Bronchial epithelial cell (primary cell): ENCODE data around the gene PALM2AKAP2. TPM values are rescaled to one million over a fixed set of nuclear protein-coding genes. Genes with fewer than 3 reads are reported as not detected.

Experiments used
- DNase-seq: peaks from one replicate; pipeline ENCODE4 v3.0.0-alpha.2; 2010; ENCODE audit warnings: low read depth
- FAIRE-seq: peaks from 2 replicates; lab custom pipeline; 2011; peaks lifted over from hg19 to GRCh38; lab: Jason Lieb, UNC
- H3K27me3 ChIP-seq: 2 replicates; pipeline ENCODE4 v1.5.1; 2011; ENCODE audit warnings: low read length; ENCODE audit not compliant: control insufficient read depth, insufficient read depth
- H3K36me3 ChIP-seq: 2 replicates; pipeline ENCODE4 v1.5.1; 2011; ENCODE audit warnings: low read length; ENCODE audit not compliant: control insufficient read depth, insufficient read depth
- H3K4me3 ChIP-seq: 2 replicates; pipeline ENCODE4 v1.5.1; 2011; ENCODE audit warnings: mild to moderate bottlenecking, low read depth, low read length, control low read depth
- total RNA-seq: library from RNA; depleted of rRNA; stranded (reverse); fragments of >200 nt; gene quantifications from 2 replicates; pipeline ENCODE4 v1.2.1, GENCODE V29; 2014
- TF ChIP-seq, protein P1 (sequence below): IDR thresholded peaks from 2 replicates; pipeline ENCODE4 v1.5.1; 2011; ENCODE audit warnings: mild to moderate bottlenecking, moderate library complexity, low read length, control low read depth, inconsistent platforms; ENCODE audit not compliant: insufficient read depth, severe bottlenecking

The PALM2AKAP2 gene
- total RNA-seq, 1 donor from 2014 or later: 1.3 TPM

DNA sequence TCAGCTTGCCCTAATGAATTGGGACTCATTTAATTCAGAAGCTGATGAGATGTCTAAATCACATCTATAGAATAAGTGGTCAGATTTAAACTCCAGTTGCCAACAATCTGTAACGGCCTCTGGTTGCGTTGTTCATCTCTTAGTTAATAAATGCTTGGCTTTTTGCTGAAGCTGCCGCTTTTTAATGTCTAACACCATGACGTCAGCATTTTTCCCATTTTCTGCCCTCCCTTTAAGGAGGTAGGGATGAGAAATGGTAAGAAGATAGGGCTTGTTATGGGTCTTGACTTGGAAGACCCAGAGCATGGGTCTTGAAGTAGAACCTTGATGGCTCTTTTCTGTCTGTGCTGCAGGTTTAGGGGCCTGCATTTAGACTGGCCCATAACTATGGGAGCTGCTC is 33.3 kb downstream of the PALM2AKAP2 start:
- DNase-seq (no peak), FAIRE-seq (peak; percentile 47)
- Histone ChIP-seq H3K27me3 (no peaks in the 10 kb centered on the region), H3K36me3 (no peaks in the 10 kb centered on the region), H3K4me3 (no peak overlapping the region)
- TF ChIP-seq, protein P1, sequence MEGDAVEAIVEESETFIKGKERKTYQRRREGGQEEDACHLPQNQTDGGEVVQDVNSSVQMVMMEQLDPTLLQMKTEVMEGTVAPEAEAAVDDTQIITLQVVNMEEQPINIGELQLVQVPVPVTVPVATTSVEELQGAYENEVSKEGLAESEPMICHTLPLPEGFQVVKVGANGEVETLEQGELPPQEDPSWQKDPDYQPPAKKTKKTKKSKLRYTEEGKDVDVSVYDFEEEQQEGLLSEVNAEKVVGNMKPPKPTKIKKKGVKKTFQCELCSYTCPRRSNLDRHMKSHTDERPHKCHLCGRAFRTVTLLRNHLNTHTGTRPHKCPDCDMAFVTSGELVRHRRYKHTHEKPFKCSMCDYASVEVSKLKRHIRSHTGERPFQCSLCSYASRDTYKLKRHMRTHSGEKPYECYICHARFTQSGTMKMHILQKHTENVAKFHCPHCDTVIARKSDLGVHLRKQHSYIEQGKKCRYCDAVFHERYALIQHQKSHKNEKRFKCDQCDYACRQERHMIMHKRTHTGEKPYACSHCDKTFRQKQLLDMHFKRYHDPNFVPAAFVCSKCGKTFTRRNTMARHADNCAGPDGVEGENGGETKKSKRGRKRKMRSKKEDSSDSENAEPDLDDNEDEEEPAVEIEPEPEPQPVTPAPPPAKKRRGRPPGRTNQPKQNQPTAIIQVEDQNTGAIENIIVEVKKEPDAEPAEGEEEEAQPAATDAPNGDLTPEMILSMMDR: no peak

DNA sequence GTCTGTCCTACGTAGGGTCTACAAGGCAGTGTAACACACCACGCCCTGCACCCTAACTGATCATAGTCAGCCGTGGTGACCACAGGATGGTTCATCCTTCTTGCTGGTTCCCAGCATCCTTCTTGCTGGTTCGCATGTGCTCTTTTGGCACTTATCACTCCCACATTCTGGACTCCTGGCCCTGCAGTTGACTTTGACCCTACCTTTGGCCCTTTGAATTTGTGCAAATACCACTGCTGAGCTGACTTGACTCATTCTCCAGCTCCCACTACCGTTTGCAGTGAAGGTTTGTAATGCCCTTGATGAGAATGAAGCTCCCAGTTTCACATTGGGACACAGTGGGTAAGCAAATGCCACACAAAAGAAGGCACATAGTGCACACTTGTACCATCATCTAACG is 33.8 kb downstream of the PALM2AKAP2 start:
- DNase-seq: no peak
- Histone ChIP-seq H3K36me3 (no peaks in the 10 kb centered on the region), H3K4me3 (no peak overlapping the region), H3K27me3 (no peaks in the 10 kb centered on the region)
- peak; percentile 55 for FAIRE-seq
- TF ChIP-seq, protein P1: no peak

DNA sequence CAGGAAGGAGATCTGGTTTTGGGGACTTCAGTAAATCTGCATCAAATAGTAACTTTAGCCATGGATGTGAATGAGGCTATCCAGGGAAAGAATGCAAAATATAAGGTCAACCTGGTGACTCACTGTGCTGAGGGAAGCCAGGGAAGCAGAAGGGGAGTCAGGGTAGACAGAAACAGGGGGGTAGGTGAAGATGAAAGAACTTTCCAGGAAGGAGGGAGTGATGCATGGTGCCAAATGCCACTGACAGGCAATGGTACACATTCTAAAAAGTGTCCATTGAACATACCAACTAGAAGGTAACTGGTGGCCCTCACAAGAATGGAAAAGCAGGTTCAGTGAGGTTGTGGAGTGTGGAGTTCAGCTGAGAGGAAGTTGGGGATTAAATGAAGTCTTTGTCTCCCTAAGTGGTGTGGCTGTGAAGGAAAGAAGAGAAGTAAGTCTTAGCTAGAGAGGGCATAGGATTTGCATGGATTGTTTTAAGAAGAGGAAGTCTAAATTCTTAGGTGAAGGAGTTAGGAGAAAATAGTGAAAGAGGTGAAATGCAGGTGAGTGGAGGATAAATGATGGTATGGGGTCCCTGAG is 35.5 kb downstream of the PALM2AKAP2 start:
- H3K36me3 ChIP-seq: no peaks in the 10 kb centered on the region
- no peaks in the 10 kb centered on the region for H3K27me3 ChIP-seq
- no peak overlapping the region for H3K4me3 ChIP-seq
- TF ChIP-seq, protein P1: no peak
- no peak for FAIRE-seq
- peak; percentile 38 for DNase-seq

DNA sequence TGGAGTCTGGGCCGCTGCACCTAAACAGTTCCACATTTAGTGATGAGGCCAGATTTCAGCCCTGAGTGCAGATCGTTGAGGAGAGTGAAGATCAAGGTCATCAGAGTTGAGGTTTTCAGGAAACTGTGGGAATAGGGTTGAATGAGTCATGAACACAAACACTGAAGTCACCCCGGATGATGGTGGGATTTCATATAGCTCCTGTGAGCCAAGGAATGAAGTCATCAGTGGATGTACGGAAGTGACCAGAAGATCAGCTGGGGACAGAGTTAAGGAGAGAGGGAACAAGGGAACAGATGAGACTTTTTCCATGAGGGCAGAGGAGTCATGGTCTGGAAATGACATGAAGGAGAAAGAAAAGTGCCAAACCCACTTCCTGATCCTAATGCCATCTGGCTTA is 36.5 kb downstream of the PALM2AKAP2 start:
- no peaks in the 10 kb centered on the region for H3K36me3 ChIP-seq
- H3K27me3 ChIP-seq: no peaks in the 10 kb centered on the region
- no peak overlapping the region for H3K4me3 ChIP-seq
- TF ChIP-seq, protein P1: no peak
- peak; percentile 95 for DNase-seq
- FAIRE-seq: peak; percentile 68

DNA sequence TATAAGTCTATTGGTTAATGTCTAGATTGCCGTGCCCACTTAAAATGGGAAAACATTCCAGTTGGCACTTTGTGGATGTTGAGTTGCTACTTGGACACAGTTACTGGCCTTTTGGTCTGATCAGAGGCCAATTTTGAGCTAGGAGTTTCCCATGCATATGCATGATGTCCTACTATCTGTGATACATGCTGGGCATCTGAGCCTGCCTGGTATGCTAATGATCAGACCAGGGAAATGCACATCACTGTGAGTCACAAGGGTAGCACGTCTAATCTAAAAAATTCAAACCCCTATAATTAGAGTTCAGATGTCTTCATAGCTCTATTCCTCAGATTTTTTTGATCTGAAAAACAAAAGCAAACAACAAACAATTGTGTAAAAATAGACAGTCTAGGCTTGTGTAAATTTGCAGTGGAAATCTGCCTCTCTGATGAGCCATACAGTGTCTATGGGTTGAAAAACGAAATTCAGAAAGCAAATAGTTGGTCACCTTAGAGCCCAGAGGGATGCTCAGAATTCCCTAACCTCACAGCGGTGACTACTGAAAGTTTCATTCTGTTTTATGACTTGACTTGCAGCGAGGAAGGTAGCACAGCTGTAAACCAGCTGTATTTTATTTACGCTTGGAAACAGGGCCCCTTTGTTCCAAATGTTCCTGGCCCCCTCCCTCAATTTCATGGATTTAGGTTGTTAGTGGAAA is 37.3 kb downstream of the PALM2AKAP2 start:
- TF ChIP-seq, protein P1: no peak
- no peaks in the 10 kb centered on the region for H3K36me3 ChIP-seq
- DNase-seq (peak; percentile 68), FAIRE-seq (no peak)
- H3K4me3 ChIP-seq: no peak overlapping the region
- no peaks in the 10 kb centered on the region for H3K27me3 ChIP-seq
